Neural cell (in vitro differentiated cells): Measurements from ENCODE around the gene DDX1.

ENCODE experiments used
- EZH2 ChIP-seq: fragments of 200-600, 300-800 bp; shearing (Covaris generic), sonication (generic); IDR thresholded peaks from 2 replicates; pipeline ENCODE4 v1.6.1; 2014; ENCODE audit warnings: antibody characterized with exemption, low read length, borderline replicate concordance, mild to moderate bottlenecking; ENCODE audit not compliant: insufficient read depth, poor library complexity, severe bottlenecking
- POLR2AphosphoS5 ChIP-seq: IDR thresholded peaks from 2 replicates; pipeline ENCODE4 v1.6.1; 2012
- TAF1 ChIP-seq: IDR thresholded peaks from 2 replicates; pipeline ENCODE4 v1.6.1; 2012; ENCODE audit warnings: low read depth
- TF ChIP-seq, protein P1 (sequence below): fragments of 450-650 bp; IDR thresholded peaks from 2 replicates; pipeline ENCODE4 v1.5.1; 2014; ENCODE audit warnings: antibody characterized with exemption, mild to moderate bottlenecking, moderate library complexity; ENCODE audit not compliant: poor library complexity, severe bottlenecking

DNA sequence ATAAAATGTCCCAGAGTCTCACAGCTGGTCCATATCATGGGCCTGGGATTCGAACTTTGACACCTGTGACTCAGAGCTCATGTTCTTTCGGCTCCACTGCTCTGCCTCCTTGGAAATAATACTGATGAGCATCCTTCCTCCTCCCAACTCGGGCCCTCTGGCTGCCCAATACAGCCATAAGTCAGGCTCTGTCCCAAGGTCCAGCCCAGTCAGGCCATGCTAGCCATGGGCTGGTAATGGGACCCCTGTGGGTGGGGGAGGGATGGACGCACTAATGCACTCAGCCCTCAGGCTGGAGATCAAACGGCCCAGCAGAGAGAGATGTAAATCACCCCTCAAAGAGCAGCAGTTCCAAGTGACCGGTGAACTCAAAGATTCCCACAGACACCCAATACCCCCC lies 61.1 kb downstream of the DDX1 start:
- TF ChIP-seq, protein P1, sequence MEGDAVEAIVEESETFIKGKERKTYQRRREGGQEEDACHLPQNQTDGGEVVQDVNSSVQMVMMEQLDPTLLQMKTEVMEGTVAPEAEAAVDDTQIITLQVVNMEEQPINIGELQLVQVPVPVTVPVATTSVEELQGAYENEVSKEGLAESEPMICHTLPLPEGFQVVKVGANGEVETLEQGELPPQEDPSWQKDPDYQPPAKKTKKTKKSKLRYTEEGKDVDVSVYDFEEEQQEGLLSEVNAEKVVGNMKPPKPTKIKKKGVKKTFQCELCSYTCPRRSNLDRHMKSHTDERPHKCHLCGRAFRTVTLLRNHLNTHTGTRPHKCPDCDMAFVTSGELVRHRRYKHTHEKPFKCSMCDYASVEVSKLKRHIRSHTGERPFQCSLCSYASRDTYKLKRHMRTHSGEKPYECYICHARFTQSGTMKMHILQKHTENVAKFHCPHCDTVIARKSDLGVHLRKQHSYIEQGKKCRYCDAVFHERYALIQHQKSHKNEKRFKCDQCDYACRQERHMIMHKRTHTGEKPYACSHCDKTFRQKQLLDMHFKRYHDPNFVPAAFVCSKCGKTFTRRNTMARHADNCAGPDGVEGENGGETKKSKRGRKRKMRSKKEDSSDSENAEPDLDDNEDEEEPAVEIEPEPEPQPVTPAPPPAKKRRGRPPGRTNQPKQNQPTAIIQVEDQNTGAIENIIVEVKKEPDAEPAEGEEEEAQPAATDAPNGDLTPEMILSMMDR = no peak
- TF ChIP-seq EZH2 (no peak), TAF1 (no peak), POLR2AphosphoS5 (no peak)
